Caco-2 (cell line): ENCODE results near the gene APH1B. TPM values are rescaled to one million over a fixed set of nuclear protein-coding genes. Genes with fewer than 3 reads are reported as not detected.

Experiments used
- BruUV-seq: library from RNA; stranded (reverse); fragments of 400-500 nt; replicated peaks from 2 replicates; lab custom pipeline; 2021; lab: Mats Ljungman, UMichigan
- CTCF ChIA-PET: fragments of 300-600 bp; sonication (Branson Sonifier 250); formaldehyde crosslinking; loops from one replicate; lab custom pipeline; 2022; ENCODE audit warnings: antibody characterized with exemption; lab: Charles Lee
- POLR2A ChIA-PET: fragments of 300-600 bp; sonication (Branson Sonifier 250); formaldehyde crosslinking; loops from one replicate; lab custom pipeline; 2022; ENCODE audit warnings: antibody characterized with exemption; lab: Charles Lee
- DNase-seq, 2 experiments: peaks; one replicate each; pipeline versions ENCODE4 v3.0.0 to v3.0.0-alpha.2; 2020 to 2022
- H3K27me3 ChIP-seq: replicated peaks from 2 replicates; pipeline ENCODE4 v1.6.0; 2011; ENCODE audit warnings: low read length; ENCODE audit not compliant: control insufficient read depth, insufficient read depth
- H3K36me3 ChIP-seq: 2 replicates; pipeline ENCODE4 v1.5.1; 2011; ENCODE audit warnings: low read length; ENCODE audit not compliant: control insufficient read depth, insufficient read depth
- H3K4me1 ChIP-seq: fragments of 250-450 bp; sonication (Bioruptor Pico); 2 replicates; pipeline ENCODE4 v1.5.1; 2020; ENCODE audit warnings: mild to moderate bottlenecking
- H3K4me3 ChIP-seq: 2 replicates; pipeline ENCODE4 v1.5.1; 2011; ENCODE audit warnings: low read depth, mild to moderate bottlenecking, control low read depth, low read length
- H3K9me3 ChIP-seq: fragments of 250-450 bp; sonication (Bioruptor Pico); 2 replicates; pipeline ENCODE4 v1.5.1; 2020; ENCODE audit warnings: mild to moderate bottlenecking, moderate library complexity
- H3K27ac Mint-ChIP-seq: one replicate; pipeline ENCODE4 v1.8.0; 2022; ENCODE audit warnings: mixed read lengths; ENCODE audit not compliant: unreplicated experiment
- H3K27me3 Mint-ChIP-seq: one replicate; pipeline ENCODE4 v1.8.0; 2022; ENCODE audit warnings: mixed read lengths; ENCODE audit not compliant: insufficient read depth, unreplicated experiment
- H3K36me3 Mint-ChIP-seq: one replicate; pipeline ENCODE4 v1.8.0; 2022; ENCODE audit warnings: mild to moderate bottlenecking, mixed read lengths; ENCODE audit not compliant: insufficient read depth, unreplicated experiment
- H3K4me1 Mint-ChIP-seq: one replicate; pipeline ENCODE4 v1.8.0; 2022; ENCODE audit warnings: low read depth, mixed read lengths; ENCODE audit not compliant: unreplicated experiment
- H3K4me3 Mint-ChIP-seq: one replicate; pipeline ENCODE4 v1.8.0; 2022; ENCODE audit warnings: mild to moderate bottlenecking, moderate library complexity, mixed read lengths; ENCODE audit not compliant: unreplicated experiment
- H3K9me3 Mint-ChIP-seq: one replicate; pipeline ENCODE4 v1.8.0; 2022; ENCODE audit warnings: mixed read lengths; ENCODE audit not compliant: unreplicated experiment
- intact Hi-C: fragments of 100-400 bp; cut with micrococcal nuclease; formaldehyde crosslinking; loops from one replicate; pipeline ENCODE4 v1.10.0; 2022; ENCODE audit not compliant: unreplicated experiment
- total RNA-seq: library from RNA; stranded (reverse); gene quantifications from 2 replicates; pipeline ENCODE4 v1.2.3, GENCODE V29; 2022
- TF ChIP-seq, protein P1 (sequence below), 2 experiments: fragments of 200-600 bp in 1 of 2; IDR thresholded peaks; 1 replicate in 1 of 2; 2 replicates in 1 of 2; pipeline versions ENCODE4 v1.5.1 to v1.8.0; 2011 to 2022; ENCODE audit warnings: antibody characterized with exemption in 1 of 2, control low read depth in 1 of 2, inconsistent platforms in 1 of 2, low read depth in 1 of 2, low read length in 1 of 2, mild to moderate bottlenecking in 1 of 2, moderate library complexity in 1 of 2; ENCODE audit not compliant: insufficient read depth in 1 of 2, severe bottlenecking in 1 of 2, unreplicated experiment in 1 of 2

APH1B gene
- total RNA-seq, 1 experiment from 2014 or later, result 17.3 TPM

DNA sequence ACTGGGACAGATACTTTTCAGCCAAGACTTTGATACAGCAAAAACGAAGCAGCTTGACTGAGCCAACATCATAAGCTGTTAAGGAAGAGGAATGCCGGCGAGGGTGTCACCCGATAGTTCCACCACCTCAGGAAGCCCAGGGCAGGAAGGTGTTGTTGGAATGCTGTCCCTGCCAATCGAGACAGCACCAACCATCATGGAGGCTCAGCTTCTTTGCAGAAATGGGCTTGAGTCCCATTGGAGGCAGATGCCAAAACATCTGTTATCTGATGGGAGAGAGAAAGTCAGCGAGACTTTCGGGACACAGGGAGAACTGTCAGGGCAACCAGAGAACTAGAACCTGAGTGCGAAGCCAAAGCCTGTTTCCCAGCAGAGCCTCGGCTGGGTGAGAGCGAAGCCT, 53.5 kb downstream of the APH1B start:
- no peaks in the 10 kb centered on the region for H3K4me1 Mint-ChIP-seq
- H3K27me3 ChIP-seq, result no peaks in the 10 kb centered on the region
- no peak overlapping the region for H3K4me3 Mint-ChIP-seq
- H3K9me3 ChIP-seq, result no peaks in the 10 kb centered on the region
- H3K27me3 Mint-ChIP-seq, result no peaks in the 10 kb centered on the region
- intact Hi-C loops, result no loop called here
- no TSS peak for BruUV-seq
- no peaks in the 10 kb centered on the region for H3K4me1 ChIP-seq
- H3K4me3 ChIP-seq, result no peak overlapping the region
- CTCF ChIA-PET, result no interaction called here
- POLR2A ChIA-PET, result no interaction called here
- H3K36me3 Mint-ChIP-seq, result no peaks in the 10 kb centered on the region
- no peaks in the 10 kb centered on the region for H3K36me3 ChIP-seq
- no peaks in the 10 kb centered on the region for H3K9me3 Mint-ChIP-seq
- H3K27ac Mint-ChIP-seq, result no peak overlapping the region
- no peak for DNase-seq
- TF ChIP-seq, protein P1, sequence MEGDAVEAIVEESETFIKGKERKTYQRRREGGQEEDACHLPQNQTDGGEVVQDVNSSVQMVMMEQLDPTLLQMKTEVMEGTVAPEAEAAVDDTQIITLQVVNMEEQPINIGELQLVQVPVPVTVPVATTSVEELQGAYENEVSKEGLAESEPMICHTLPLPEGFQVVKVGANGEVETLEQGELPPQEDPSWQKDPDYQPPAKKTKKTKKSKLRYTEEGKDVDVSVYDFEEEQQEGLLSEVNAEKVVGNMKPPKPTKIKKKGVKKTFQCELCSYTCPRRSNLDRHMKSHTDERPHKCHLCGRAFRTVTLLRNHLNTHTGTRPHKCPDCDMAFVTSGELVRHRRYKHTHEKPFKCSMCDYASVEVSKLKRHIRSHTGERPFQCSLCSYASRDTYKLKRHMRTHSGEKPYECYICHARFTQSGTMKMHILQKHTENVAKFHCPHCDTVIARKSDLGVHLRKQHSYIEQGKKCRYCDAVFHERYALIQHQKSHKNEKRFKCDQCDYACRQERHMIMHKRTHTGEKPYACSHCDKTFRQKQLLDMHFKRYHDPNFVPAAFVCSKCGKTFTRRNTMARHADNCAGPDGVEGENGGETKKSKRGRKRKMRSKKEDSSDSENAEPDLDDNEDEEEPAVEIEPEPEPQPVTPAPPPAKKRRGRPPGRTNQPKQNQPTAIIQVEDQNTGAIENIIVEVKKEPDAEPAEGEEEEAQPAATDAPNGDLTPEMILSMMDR (IDR thresholded peaks at IDR 0.05; ENCODE audit: insufficient read depth in 1 of 2, low read depth in 1 of 2, low read length in 1 of 2, severe bottlenecking in 1 of 2, unreplicated experiment in 1 of 2), result no peak

- H3K4me1 Mint-ChIP-seq, result no peaks in the 10 kb centered on the region
- Histone ChIP-seq H3K9me3 (no peaks in the 10 kb centered on the region), H3K27me3 (no peaks in the 10 kb centered on the region), H3K4me1 (no peaks in the 10 kb centered on the region), H3K4me3 (no peak overlapping the region), H3K36me3 (no peaks in the 10 kb centered on the region)
- intact Hi-C loops, result no loop called here
- H3K27me3 Mint-ChIP-seq, result no peaks in the 10 kb centered on the region
- BruUV-seq, result no TSS peak
- TF ChIP-seq, protein P1 (IDR thresholded peaks at IDR 0.05; ENCODE audit: insufficient read depth in 1 of 2, low read depth in 1 of 2, low read length in 1 of 2, severe bottlenecking in 1 of 2, unreplicated experiment in 1 of 2), result no peak
- H3K9me3 Mint-ChIP-seq, result no peaks in the 10 kb centered on the region
- no peaks in the 10 kb centered on the region for H3K36me3 Mint-ChIP-seq
- POLR2A ChIA-PET, result no interaction called here
- no peak overlapping the region for H3K4me3 Mint-ChIP-seq
- DNase-seq, result no peak
- no peak overlapping the region for H3K27ac Mint-ChIP-seq
- CTCF ChIA-PET, result no interaction called here
Observed at GRCh38 chr15:63331456-63331855, 54.1 kb downstream of the APH1B start.

DNA sequence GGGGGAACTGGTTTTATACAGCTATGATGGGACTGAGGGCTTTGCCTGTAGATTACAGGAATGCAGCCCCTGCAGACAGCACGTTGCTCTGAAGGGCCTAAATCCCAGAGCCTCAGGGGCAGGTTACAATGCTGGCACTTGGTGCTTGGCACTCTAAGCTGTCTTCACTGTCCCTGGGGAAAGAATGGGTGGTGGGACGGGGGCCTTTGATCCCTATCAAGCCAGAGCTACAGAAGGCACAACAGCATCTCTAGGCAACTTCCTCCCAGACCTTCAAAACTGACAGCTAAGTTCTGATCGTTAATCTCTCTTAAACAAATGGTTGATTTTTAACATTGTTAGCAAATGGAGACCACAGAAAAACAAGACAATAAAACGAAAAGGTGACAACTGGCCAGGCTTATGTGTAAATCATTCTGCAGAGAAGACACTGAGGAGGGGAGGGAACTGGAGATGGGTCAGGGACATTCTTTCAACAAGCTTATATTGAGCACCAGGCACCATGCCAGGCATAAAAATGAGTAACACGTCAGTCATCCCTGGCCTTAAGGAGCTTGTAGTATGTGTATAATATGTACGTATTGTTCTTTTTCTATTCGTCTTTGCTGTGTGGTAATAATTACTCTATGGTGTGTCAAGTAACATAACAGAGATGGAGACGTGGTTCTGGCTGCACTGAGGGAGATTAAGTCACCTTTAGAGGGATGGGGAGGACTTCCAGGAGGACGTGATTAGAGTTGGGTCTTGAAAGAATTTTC, 55.1 kb downstream of the APH1B start:
- DNase-seq, result no peak
- no peaks in the 10 kb centered on the region for H3K4me1 ChIP-seq
- H3K9me3 Mint-ChIP-seq, result no peaks in the 10 kb centered on the region
- H3K27me3 ChIP-seq, result no peaks in the 10 kb centered on the region
- POLR2A ChIA-PET, result no interaction called here
- H3K9me3 ChIP-seq, result no peaks in the 10 kb centered on the region
- CTCF ChIA-PET, result no interaction called here
- no TSS peak for BruUV-seq
- no peak overlapping the region for H3K4me3 Mint-ChIP-seq
- TF ChIP-seq, protein P1 (IDR thresholded peaks at IDR 0.05; ENCODE audit: insufficient read depth in 1 of 2, low read depth in 1 of 2, low read length in 1 of 2, severe bottlenecking in 1 of 2, unreplicated experiment in 1 of 2), result no peak
- H3K27me3 Mint-ChIP-seq, result no peaks in the 10 kb centered on the region
- H3K4me3 ChIP-seq, result no peak overlapping the region
- no peaks in the 10 kb centered on the region for H3K36me3 ChIP-seq
- H3K27ac Mint-ChIP-seq, result no peak overlapping the region
- intact Hi-C loops, result no loop called here
- H3K36me3 Mint-ChIP-seq, result no peaks in the 10 kb centered on the region
- H3K4me1 Mint-ChIP-seq, result no peaks in the 10 kb centered on the region
